OCI-LY7 (cell line): Measurements from ENCODE around the gene ENO2. TPM values are rescaled to one million over a fixed set of nuclear protein-coding genes. Genes with fewer than 3 reads are reported as not detected.

Experiments
- BruUV-seq: library from RNA; stranded (reverse); fragments of 400-500 nt; replicated peaks from 2 replicates; lab custom pipeline; 2021; lab: Mats Ljungman, UMichigan
- CTCF ChIA-PET: fragments of 300-600 bp; sonication (Branson Sonifier 250); formaldehyde crosslinking; loops from one replicate; lab custom pipeline; 2022; ENCODE audit warnings: antibody characterized with exemption; ENCODE audit not compliant: unreplicated experiment; lab: Charles Lee
- POLR2A ChIA-PET: fragments of 300-600 bp; sonication (Branson Sonifier 250); formaldehyde crosslinking; loops from one replicate; lab custom pipeline; 2022; ENCODE audit warnings: antibody characterized with exemption; lab: Charles Lee
- DNase-seq: peaks from one replicate; pipeline ENCODE4 v3.0.0-alpha.2; 2015; ENCODE audit warnings: low spot score
- H2AFZ ChIP-seq: fragments of 200-600 bp; sonication (generic), shearing (Covaris generic); 2 replicates; pipeline ENCODE4 v1.6.1; 2014; ENCODE audit warnings: mild to moderate bottlenecking, antibody characterized with exemption, low read length, moderate library complexity
- H3K27ac ChIP-seq: fragments of 200-600 bp; sonication (generic); 2 replicates; pipeline ENCODE4 v1.5.1; 2014; ENCODE audit warnings: mixed run types, low read depth, mild to moderate bottlenecking, moderate library complexity, low read length, inconsistent platforms; ENCODE audit not compliant: poor library complexity, severe bottlenecking
- H3K36me3 ChIP-seq: fragments of 200-600 bp; sonication (generic); 2 replicates; pipeline ENCODE4 v1.6.1; 2014; ENCODE audit warnings: mild to moderate bottlenecking, antibody characterized with exemption, low read length, moderate library complexity, mixed read lengths; ENCODE audit not compliant: insufficient read depth
- H3K4me1 ChIP-seq: fragments of 200-600 bp; sonication (generic); 2 replicates; pipeline ENCODE4 v1.5.1; 2014; ENCODE audit warnings: mild to moderate bottlenecking, low read length; ENCODE audit not compliant: insufficient read depth, poor library complexity, severe bottlenecking
- H3K4me2 ChIP-seq: fragments of 200-600 bp; sonication (generic); 2 replicates; pipeline ENCODE4 v1.6.1; 2014; ENCODE audit warnings: mild to moderate bottlenecking, low read length
- H3K4me3 ChIP-seq: fragments of 200-600 bp; sonication (generic); 2 replicates; pipeline ENCODE4 v1.5.1; 2014; ENCODE audit warnings: mild to moderate bottlenecking, low read depth, low read length; ENCODE audit not compliant: poor library complexity, severe bottlenecking
- H3K79me2 ChIP-seq: fragments of 200-600 bp; sonication (generic); 2 replicates; pipeline ENCODE4 v1.6.1; 2016; ENCODE audit warnings: low read depth, mild to moderate bottlenecking, low read length, moderate library complexity, mixed read lengths; ENCODE audit not compliant: insufficient read depth
- H3K9me2 ChIP-seq: fragments of 200-600 bp; sonication (generic); 2 replicates; pipeline ENCODE4 v1.6.1; 2016; ENCODE audit warnings: mild to moderate bottlenecking, low read length, mixed read lengths; ENCODE audit not compliant: insufficient read depth
- H3K9me3 ChIP-seq: fragments of 200-600 bp; sonication (generic); 2 replicates; pipeline ENCODE4 v1.6.1; 2014; ENCODE audit warnings: mild to moderate bottlenecking, mixed run types, low read length, mixed read lengths
- H4K20me1 ChIP-seq: fragments of 200-600 bp; sonication (generic); 2 replicates; pipeline ENCODE4 v1.6.1; 2014; ENCODE audit warnings: mild to moderate bottlenecking, antibody characterized with exemption, low read length, moderate library complexity, mixed read lengths; ENCODE audit not compliant: insufficient read depth
- CTCF ChIP-seq: fragments of 200-600 bp; sonication (generic); conservative IDR thresholded peaks from 2 replicates; pipeline ENCODE4 v1.5.1; 2014; ENCODE audit warnings: mild to moderate bottlenecking, antibody characterized with exemption, low read length, moderate library complexity, mixed read lengths
- EZH2phosphoT487 ChIP-seq: fragments of 200-600 bp; sonication (generic); IDR thresholded peaks from 2 replicates; pipeline ENCODE4 v1.6.1; 2018; ENCODE audit warnings: low read depth, borderline replicate concordance, mild to moderate bottlenecking, mixed run types, antibody characterized with exemption, low read length, moderate library complexity, mixed read lengths
- intact Hi-C: fragments of 100-400 bp; cut with micrococcal nuclease; formaldehyde crosslinking; loops from one replicate; pipeline ENCODE4 v1.10.0; 2022; ENCODE audit not compliant: unreplicated experiment
- total RNA-seq, 2 experiments: library from RNA; depleted of rRNA in 1 of 2; stranded (reverse); fragments of >200 nt in 1 of 2; shearing (Covaris generic) in 1 of 2; gene quantifications; 2 replicates each; pipeline ENCODE4 v1.2.3, GENCODE V29; 2014 to 2022

The ENO2 gene
- total RNA-seq, 2 experiments from 2014 or later = 24.9 to 89.5 TPM

GRCh38 chr12:6957741-6958608, 43.6 kb downstream of the ENO2 start:
- ChIA-PET CTCF (interaction anchor here (10.6 kb wide), 1 partner anchor 12 kb away, joined by 110 read pairs; the partner anchor contains the start of genes C12orf57 and RNU7-1), POLR2A (interaction anchor here (0.8 to 9.3 kb wide), 6 partner anchors 9 to 106 kb away, joined by 3 to 155 read pairs (median 6); partner anchors contain the start of genes C12orf57, RNU7-1, SPSB2 and USP5)
- H2AFZ ChIP-seq = no peak overlapping the region
- H3K9me2 ChIP-seq = no peaks in the 10 kb centered on the region
- no peaks in the 10 kb centered on the region for H3K9me3 ChIP-seq
- peak overlapping the region; percentile 63 for H3K27ac ChIP-seq
- no peak for DNase-seq
- no peaks in the 10 kb centered on the region for H4K20me1 ChIP-seq
- peak overlapping the region; percentile 75 for H3K4me2 ChIP-seq
- intact Hi-C loops = no loop called here
- BruUV-seq = no TSS peak
- H3K4me3 ChIP-seq = peak overlapping the region; percentile 55
- no peaks in the 10 kb centered on the region for H3K36me3 ChIP-seq
- H3K79me2 ChIP-seq = no peaks in the 10 kb centered on the region
- peaks cover 87% of the 10 kb centered on the region for H3K4me1 ChIP-seq
- TF ChIP-seq EZH2phosphoT487 (no peak), CTCF (no peak)

- Histone ChIP-seq H3K9me3 (no peaks in the 10 kb centered on the region), H3K9me2 (no peaks in the 10 kb centered on the region), H3K79me2 (no peaks in the 10 kb centered on the region), H3K36me3 (peaks cover under 1% of the 10 kb centered on the region; the same call in 1 of the 2 replicates), H2AFZ (no peak overlapping the region), H3K4me2 (peak overlapping the region; percentile 75), H3K4me1 (peaks cover 81% of the 10 kb centered on the region), H4K20me1 (no peaks in the 10 kb centered on the region), H3K4me3 (peak overlapping the region; percentile 55), H3K27ac (peak overlapping the region; percentile 63)
- no peak for TF ChIP-seq EZH2phosphoT487
- intact Hi-C loops = loop anchor here (1.0 kb wide), 1 partner anchor 7 kb away; the partner anchor contains the start of gene PTPN6
- DNase-seq = no peak
- POLR2A ChIA-PET = interaction anchor here (0.6 to 9.3 kb wide), 7 partner anchors 8 to 192 kb away, joined by 3 to 155 read pairs (median 8); partner anchors contain the start of genes C12orf57, PTMS, PTPN6 and RNU7-1
- CTCF ChIA-PET = interaction anchor here (1.0 to 10.6 kb wide), 3 partner anchors 9 to 36 kb away, joined by 3 to 110 read pairs (median 4); partner anchors contain the start of genes C12orf57 and RNU7-1
- no TSS peak for BruUV-seq
Measured at GRCh38 chr12:6958609-6959057, 44.3 kb downstream of the ENO2 start.
